GM12872 (cell line): ENCODE measurements around the gene MDN1.

Experiments
- TF ChIP-seq, protein P1 (sequence below): IDR thresholded peaks from 3 replicates; pipeline ENCODE4 v1.5.1; 2011; ENCODE audit warnings: low read depth, mild to moderate bottlenecking, low read length, moderate library complexity; ENCODE audit not compliant: insufficient read depth

MDN1 gene

DNA sequence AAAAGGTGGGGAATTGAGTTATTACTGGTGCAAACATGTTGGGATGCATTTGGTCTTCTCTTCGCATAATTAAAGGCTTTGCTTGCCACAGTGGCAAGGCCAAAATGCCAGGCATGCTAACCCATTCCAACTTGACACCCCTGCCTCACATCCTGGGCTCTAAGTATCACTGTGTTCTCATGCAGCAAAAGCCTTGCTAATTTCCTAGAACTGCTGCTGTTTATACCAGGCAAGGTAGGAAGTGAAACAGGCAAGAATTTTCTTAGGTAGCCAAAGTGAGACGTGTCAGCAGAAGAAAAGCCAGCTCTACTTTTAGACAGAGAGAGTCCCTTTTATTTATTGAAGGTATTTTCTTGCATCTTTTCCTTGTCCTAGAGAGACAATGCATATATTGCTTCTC, 222.2 kb downstream of the MDN1 start:
- TF ChIP-seq, protein P1, sequence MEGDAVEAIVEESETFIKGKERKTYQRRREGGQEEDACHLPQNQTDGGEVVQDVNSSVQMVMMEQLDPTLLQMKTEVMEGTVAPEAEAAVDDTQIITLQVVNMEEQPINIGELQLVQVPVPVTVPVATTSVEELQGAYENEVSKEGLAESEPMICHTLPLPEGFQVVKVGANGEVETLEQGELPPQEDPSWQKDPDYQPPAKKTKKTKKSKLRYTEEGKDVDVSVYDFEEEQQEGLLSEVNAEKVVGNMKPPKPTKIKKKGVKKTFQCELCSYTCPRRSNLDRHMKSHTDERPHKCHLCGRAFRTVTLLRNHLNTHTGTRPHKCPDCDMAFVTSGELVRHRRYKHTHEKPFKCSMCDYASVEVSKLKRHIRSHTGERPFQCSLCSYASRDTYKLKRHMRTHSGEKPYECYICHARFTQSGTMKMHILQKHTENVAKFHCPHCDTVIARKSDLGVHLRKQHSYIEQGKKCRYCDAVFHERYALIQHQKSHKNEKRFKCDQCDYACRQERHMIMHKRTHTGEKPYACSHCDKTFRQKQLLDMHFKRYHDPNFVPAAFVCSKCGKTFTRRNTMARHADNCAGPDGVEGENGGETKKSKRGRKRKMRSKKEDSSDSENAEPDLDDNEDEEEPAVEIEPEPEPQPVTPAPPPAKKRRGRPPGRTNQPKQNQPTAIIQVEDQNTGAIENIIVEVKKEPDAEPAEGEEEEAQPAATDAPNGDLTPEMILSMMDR, result no peak

DNA sequence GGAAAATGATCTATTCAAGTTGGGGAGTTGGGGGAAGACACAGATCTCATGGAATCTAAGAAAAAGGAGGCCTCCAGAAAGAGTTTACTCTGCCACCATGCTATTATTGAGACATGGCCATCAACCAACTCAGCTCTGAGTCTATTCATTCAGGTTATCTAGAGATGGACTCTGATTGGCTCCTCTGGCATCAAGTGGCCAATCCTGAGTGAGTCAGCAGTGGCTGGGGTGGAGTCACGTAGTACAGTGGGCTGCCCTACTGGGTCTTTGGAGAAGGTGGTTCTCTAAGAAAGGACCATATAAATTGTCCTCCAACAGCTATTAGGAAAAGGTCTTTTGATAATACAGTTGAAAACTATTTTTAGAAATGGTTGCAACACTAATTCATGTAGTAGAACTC, 223.1 kb downstream of the MDN1 start:
- TF ChIP-seq, protein P1, result no peak

DNA sequence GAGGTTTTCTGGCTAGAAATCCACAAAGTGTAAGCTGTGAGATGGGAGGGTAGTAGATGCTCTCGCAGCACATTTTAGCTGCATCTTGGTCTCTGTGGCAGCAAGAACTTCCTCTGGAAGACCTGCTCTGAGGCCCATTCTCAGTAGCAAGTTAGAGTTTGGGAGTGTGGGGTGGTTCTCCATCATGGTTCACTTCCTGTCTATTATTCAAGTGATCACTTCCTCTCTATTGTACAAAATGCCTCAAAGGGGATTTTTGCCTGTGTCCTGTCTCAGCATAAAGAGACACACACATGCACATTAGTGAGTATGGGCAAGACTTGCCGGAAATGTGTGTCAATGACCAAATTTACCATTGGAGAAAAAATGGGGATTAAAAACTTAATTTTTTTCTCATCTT, 223.5 kb downstream of the MDN1 start:
- TF ChIP-seq, protein P1, result no peak
